Calu3 (cell line): ENCODE data around the gene GNAI3. TPM values are rescaled to one million over a fixed set of nuclear protein-coding genes. Genes with fewer than 3 reads are reported as not detected.

ENCODE experiments used
- BruUV-seq: library from RNA; stranded (reverse); fragments of 400-500 nt; replicated peaks from 2 replicates; lab custom pipeline; 2021; lab: Mats Ljungman, UMichigan
- CTCF ChIA-PET: fragments of 300-600 bp; sonication (Branson Sonifier 250); formaldehyde crosslinking; loops from one replicate; lab custom pipeline; 2022; ENCODE audit warnings: antibody characterized with exemption; lab: Charles Lee
- DNase-seq: peaks from one replicate; pipeline ENCODE4 v3.0.0; 2022
- H3K27ac Mint-ChIP-seq: one replicate; pipeline ENCODE4 v1.8.0; 2022; ENCODE audit warnings: mixed read lengths; ENCODE audit not compliant: unreplicated experiment
- H3K27me3 Mint-ChIP-seq: one replicate; pipeline ENCODE4 v1.8.0; 2022; ENCODE audit warnings: mixed read lengths; ENCODE audit not compliant: unreplicated experiment
- H3K36me3 Mint-ChIP-seq: one replicate; pipeline ENCODE4 v1.8.0; 2022; ENCODE audit warnings: mild to moderate bottlenecking, moderate library complexity, mixed read lengths; ENCODE audit not compliant: insufficient read depth, unreplicated experiment
- H3K4me1 Mint-ChIP-seq: one replicate; pipeline ENCODE4 v1.8.0; 2022; ENCODE audit warnings: mild to moderate bottlenecking, low read depth, mixed read lengths; ENCODE audit not compliant: unreplicated experiment
- H3K4me3 Mint-ChIP-seq: one replicate; pipeline ENCODE4 v1.8.0; 2022; ENCODE audit warnings: mild to moderate bottlenecking, low read depth, moderate library complexity, mixed read lengths; ENCODE audit not compliant: unreplicated experiment
- H3K9me3 Mint-ChIP-seq: one replicate; pipeline ENCODE4 v1.8.0; 2022; ENCODE audit warnings: low read depth, mixed read lengths; ENCODE audit not compliant: unreplicated experiment
- CTCF ChIP-seq: fragments of 200-600 bp; IDR thresholded peaks from one replicate; pipeline ENCODE4 v1.8.0; 2022; ENCODE audit warnings: antibody characterized with exemption; ENCODE audit not compliant: unreplicated experiment
- intact Hi-C: fragments of 100-400 bp; cut with micrococcal nuclease; formaldehyde crosslinking; loops from one replicate; pipeline ENCODE4 v1.10.0; 2022; ENCODE audit not compliant: unreplicated experiment
- total RNA-seq: library from RNA; stranded (reverse); gene quantifications from 2 replicates; pipeline ENCODE4 v1.2.3, GENCODE V29; 2022

Gene GNAI3
- total RNA-seq, 1 experiment from 2014 or later = 6.5 TPM

GRCh38 chr1:109557520-109557919 is 9.1 kb downstream of the GNAI3 start:
- Mint-ChIP-seq H3K36me3 (no peaks in the 10 kb centered on the region), H3K9me3 (no peaks in the 10 kb centered on the region), H3K27me3 (no peaks in the 10 kb centered on the region), H3K27ac (no peak overlapping the region), H3K4me1 (peaks cover 15% of the 10 kb centered on the region), H3K4me3 (no peak overlapping the region)
- CTCF ChIA-PET = no interaction called here
- intact Hi-C loops = no loop called here
- no TSS peak for BruUV-seq
- DNase-seq = no peak
- no peak for TF ChIP-seq CTCF

- H3K27ac Mint-ChIP-seq = no peak overlapping the region
Measured at GRCh38 chr1:109559995-109560394, 11.6 kb downstream of the GNAI3 start.

GRCh38 chr1:109564194-109564878 is 15.9 kb downstream of the GNAI3 start:
- no peaks in the 10 kb centered on the region for H3K9me3 Mint-ChIP-seq
- intact Hi-C loops = loop anchor here (5.0 kb wide), 1 partner anchor 33 kb away; no protein-coding TSS in a partner anchor
- TF ChIP-seq CTCF = no peak
- CTCF ChIA-PET = interaction anchor here (0.7 kb wide), 1 partner anchor 112 kb away, joined by 5 read pairs; no protein-coding TSS in a partner anchor
- peaks cover 43% of the 10 kb centered on the region for H3K4me1 Mint-ChIP-seq
- peak overlapping the region; percentile 57 for H3K27ac Mint-ChIP-seq
- no TSS peak for BruUV-seq
- no peaks in the 10 kb centered on the region for H3K36me3 Mint-ChIP-seq
- no peak overlapping the region for H3K4me3 Mint-ChIP-seq
- no peak for DNase-seq
- no peaks in the 10 kb centered on the region for H3K27me3 Mint-ChIP-seq

More at GRCh38 chr1:109559995-109560394, 11.6 kb downstream of the GNAI3 start:
- Mint-ChIP-seq H3K36me3 (no peaks in the 10 kb centered on the region), H3K9me3 (no peaks in the 10 kb centered on the region), H3K4me1 (peaks cover 31% of the 10 kb centered on the region), H3K27me3 (no peaks in the 10 kb centered on the region), H3K4me3 (no peak overlapping the region)
- BruUV-seq = no TSS peak
- TF ChIP-seq CTCF = no peak
- CTCF ChIA-PET = interaction anchor here (1.2 kb wide), 1 partner anchor 80 kb away, joined by 4 read pairs; no protein-coding TSS in a partner anchor
- intact Hi-C loops = loop anchor here (5.0 kb wide), 1 partner anchor 37 kb away; no protein-coding TSS in a partner anchor
- no peak for DNase-seq

DNA sequence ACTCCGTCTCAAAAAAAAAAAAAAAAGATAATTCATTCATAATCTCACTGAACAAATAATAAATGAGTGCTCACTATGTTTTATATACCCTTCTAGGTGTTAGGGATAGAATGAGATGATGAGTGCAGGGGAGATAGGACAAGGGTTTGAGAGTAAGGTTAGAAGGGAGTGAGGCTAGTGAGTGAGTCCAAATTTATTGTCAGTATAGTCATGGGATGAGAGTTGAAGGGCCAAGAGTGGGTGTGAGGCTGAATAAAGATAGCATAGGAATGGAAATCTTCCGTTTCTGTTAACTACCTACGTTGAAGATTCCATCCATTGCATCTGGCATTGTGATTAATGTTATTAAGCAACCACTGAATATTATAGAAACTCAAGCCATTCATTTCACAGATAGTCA is 16.8 kb downstream of the GNAI3 start:
- no TSS peak for BruUV-seq
- no peak for DNase-seq
- Mint-ChIP-seq H3K27me3 (no peaks in the 10 kb centered on the region), H3K4me1 (peaks cover 37% of the 10 kb centered on the region), H3K4me3 (no peak overlapping the region), H3K27ac (no peak overlapping the region), H3K36me3 (no peaks in the 10 kb centered on the region), H3K9me3 (no peaks in the 10 kb centered on the region)
- TF ChIP-seq CTCF = no peak
- intact Hi-C loops = no loop called here
- CTCF ChIA-PET = interaction anchor here (0.7 kb wide), 1 partner anchor 113 kb away, joined by 5 read pairs; no protein-coding TSS in a partner anchor
